Kidney (tissue), 14 donors: Measurements from ENCODE around the gene FASLG. TPM values are rescaled to one million over a fixed set of nuclear protein-coding genes. Genes with fewer than 3 reads are reported as not detected.
"Not testable (repeated sequence)": the region's sequence is repeated elsewhere in the genome, so short reads cannot be mapped to it uniquely, and the experiment has no call there.

ENCODE experiments used
- DNase-seq, 5 donors: peaks; one replicate each; pipeline ENCODE4 v3.0.0-alpha.2; 2013 to 2020
- FAIRE-seq: peaks from 2 replicates; lab custom pipeline; 2012; peaks lifted over from hg19 to GRCh38; lab: Jason Lieb, UNC
- H3K27ac ChIP-seq, 2 donors: one replicate each; pipeline ENCODE4 v1.7.0; 2013; ENCODE audit warnings: low read depth in 2 of 2, low read length in 2 of 2, inconsistent platforms in 1 of 2
- H3K27me3 ChIP-seq: one replicate; pipeline ENCODE4 v1.7.1; 2013; ENCODE audit warnings: low read length, inconsistent platforms; ENCODE audit not compliant: control insufficient read depth, insufficient read depth
- H3K36me3 ChIP-seq, 3 donors: one replicate each; pipeline versions ENCODE4 v1.7.0 to v1.7.1; 2013; ENCODE audit warnings: low read length in 3 of 3, control low read depth in 1 of 3, inconsistent platforms in 1 of 3; ENCODE audit not compliant: insufficient read depth in 3 of 3, control insufficient read depth in 2 of 3
- H3K4me1 ChIP-seq, 3 donors: one replicate each; pipeline versions ENCODE4 v1.7.0 to v1.7.1; 2013; ENCODE audit warnings: low read length in 3 of 3, inconsistent platforms in 1 of 3, low read depth in 1 of 3; ENCODE audit not compliant: control insufficient read depth in 2 of 3, insufficient read depth in 2 of 3
- H3K4me3 ChIP-seq, 3 donors: one replicate each; pipeline versions ENCODE4 v1.7.0 to v1.8.1; 2013; ENCODE audit warnings: low read length in 3 of 3, control low read depth in 1 of 3, inconsistent platforms in 1 of 3
- H3K9ac ChIP-seq, 3 donors: one replicate each; pipeline versions ENCODE4 v1.7.0 to v1.7.1; 2013; ENCODE audit warnings: low read length in 3 of 3, control low read depth in 1 of 3, inconsistent platforms in 1 of 3
- H3K9me3 ChIP-seq, 3 donors: one replicate each; pipeline versions ENCODE4 v1.7.0 to v1.7.1; 2013; ENCODE audit warnings: low read length in 3 of 3, control low read depth in 1 of 3, inconsistent platforms in 1 of 3; ENCODE audit not compliant: control insufficient read depth in 2 of 3, insufficient read depth in 1 of 3
- CTCF ChIP-seq: IDR thresholded peaks from 3 replicates; pipeline ENCODE4 v1.5.1; 2012; ENCODE audit warnings: mild to moderate bottlenecking, moderate library complexity, borderline replicate concordance; ENCODE audit not compliant: insufficient read depth; ENCODE audit errors: extremely low read depth
- intact Hi-C: fragments of 100-400 bp; cut with DNase I; formaldehyde crosslinking; loops from one replicate; pipeline ENCODE4 v1.11.1; 2022
- polyA plus RNA-seq: library from polyadenylated mRNA; stranded (reverse); fragments of 350-450 nt; fragmentation: Illumina TruSeq; extraction: RNeasy Lipid Tissue Mini Kit (QIAGEN cat#74804); gene quantifications from one replicate; pipeline ENCODE4 v1.2.3, GENCODE V29; 2014; ENCODE audit warnings: low read depth, low replicate concordance; ENCODE audit not compliant: insufficient read depth
- total RNA-seq: library from RNA; stranded (reverse); fragmentation: NEBNext Ultra II Directional; extraction: Animal tissue kit (Norgen Biotek cat#: 25700); gene quantifications from one replicate; pipeline ENCODE4 v1.2.1, GENCODE V29; 2021
- donor health status: control.
- donor health status: control.
- donor health status: control.
- donor health status: control.
- donor health status: control.
- donor health status: DM: yes; HTN: yes; CAD: no.
- donor health status: Normal renal cell carcinoma (clear cell type).

Gene FASLG
- total and polyA plus RNA-seq, 2 donors from 2014 or later = 0.50 TPM; not detected in 1

- no peaks in the 10 kb centered on the region for H3K4me1 ChIP-seq
- H3K9ac ChIP-seq = no peak overlapping the region
- H3K4me3 ChIP-seq = no peak overlapping the region
- TF ChIP-seq CTCF = no peak
- H3K27ac ChIP-seq = no peak overlapping the region
- no peak for FAIRE-seq
- peaks cover 0 to 3% (median 0%) of the 10 kb centered on the region in 3 donors for H3K9me3 ChIP-seq
- H3K27me3 ChIP-seq = no peaks in the 10 kb centered on the region
- H3K36me3 ChIP-seq = no peaks in the 10 kb centered on the region
- intact Hi-C loops = no loop called here
- DNase-seq = no peak
Observed at GRCh38 chr1:172682812-172683211, 23.9 kb downstream of the FASLG start.

- Histone ChIP-seq H3K4me1 (no peaks in the 10 kb centered on the region), H3K9ac (no peak overlapping the region), H3K9me3 (peaks cover 0 to 3% (median 0%) of the 10 kb centered on the region in 3 donors), H3K27me3 (no peaks in the 10 kb centered on the region), H3K36me3 (no peaks in the 10 kb centered on the region), H3K4me3 (no peak overlapping the region), H3K27ac (no peak overlapping the region)
- FAIRE-seq (no peak), DNase-seq (no peak)
- no peak for TF ChIP-seq CTCF
- intact Hi-C loops = no loop called here
Observed at GRCh38 chr1:172686143-172686542, 27.2 kb downstream of the FASLG start.

- H3K4me1 ChIP-seq, H3K9ac ChIP-seq, H3K27ac ChIP-seq, H3K4me3 ChIP-seq, DNase-seq, H3K27me3 ChIP-seq, H3K36me3 ChIP-seq, intact Hi-C loops, H3K9me3 ChIP-seq, FAIRE-seq: not testable (repeated sequence)
Observed at GRCh38 chr1:172688428-172689085, 29.7 kb downstream of the FASLG start.

GRCh38 chr1:172690925-172691324, 32.0 kb downstream of the FASLG start:
- H3K4me3 ChIP-seq, H3K36me3 ChIP-seq, FAIRE-seq, H3K9me3 ChIP-seq, H3K27ac ChIP-seq, H3K9ac ChIP-seq, intact Hi-C loops, H3K4me1 ChIP-seq, DNase-seq, H3K27me3 ChIP-seq: not testable (repeated sequence)
